HepG2 (cell line): ENCODE data around the gene UQCRC2. TPM values are rescaled to one million over a fixed set of nuclear protein-coding genes. Genes with fewer than 3 reads are reported as not detected.

Experiments
- LCORL ChIP-seq, 2 experiments: fragments of 450-650 bp in 1 of 2; sonication (generic) in 1 of 2; formaldehyde crosslinking in 1 of 2; IDR thresholded peaks; 2 replicates each; pipeline versions ENCODE4 v1.5.0 to v1.6.1; 2017 to 2020; ENCODE audit warnings: antibody characterized with exemption in 1 of 2, missing genetic modification reagents in 1 of 2
- RBFOX2 ChIP-seq: fragments of 200-400 bp; formaldehyde crosslinking; IDR thresholded peaks from 2 replicates; pipeline ENCODE4 v1.6.1; 2017; ENCODE audit warnings: low read depth, mild to moderate bottlenecking, low read length
- SRSF1 ChIP-seq: fragments of 200-400 bp; formaldehyde crosslinking; optimal IDR thresholded peaks from 2 replicates; pipeline ENCODE3; 2017; ENCODE audit warnings: mild to moderate bottlenecking, low read depth, low read length, moderate library complexity
- ZNF292 ChIP-seq: sonication (generic); formaldehyde crosslinking; IDR thresholded peaks from 2 replicates; pipeline ENCODE4 v1.8.1; 2022; ENCODE audit warnings: mild to moderate bottlenecking, low read depth, missing genetic modification reagents, borderline replicate concordance
- ZNF3 ChIP-seq: IDR thresholded peaks from 2 replicates; pipeline ENCODE4 v1.7.0; 2017; ENCODE audit warnings: inconsistent platforms
- ZNF598 ChIP-seq: sonication (generic); formaldehyde crosslinking; IDR thresholded peaks from 2 replicates; pipeline ENCODE4 v1.5.1; 2020; ENCODE audit warnings: mild to moderate bottlenecking, missing genetic modification reagents, borderline replicate concordance
- polyA plus RNA-seq, 8 experiments: library from polyadenylated mRNA; depleted of rRNA in 3 of 8; stranded (reverse) in 7 of 8; unstranded in 1 of 8; fragments of >200 nt; fragmentation: Illumina TruSeq in 4 of 8; extraction: Trizol in 4 of 8; gene quantifications; 2 replicates each; pipeline versions ENCODE4 v1.2.1 to v1.2.3, GENCODE V29; 2011 to 2016; ENCODE audit warnings: low read depth in 4 of 8, missing spikeins in 1 of 8, mixed read lengths in 1 of 8; ENCODE audit not compliant: insufficient read depth in 1 of 8
- total RNA-seq, 5 experiments: library from RNA; depleted of rRNA; stranded (reverse); fragments of >200 nt; fragmentation: Illumina TruSeq; extraction: Trizol; gene quantifications; 2 replicates each; pipeline ENCODE4 v1.2.3, GENCODE V29; 2016; ENCODE audit warnings: low read depth in 1 of 5
- TF ChIP-seq, protein P1 (sequence below): sonication (generic); formaldehyde crosslinking; IDR thresholded peaks from 2 replicates; pipeline ENCODE4 v1.5.0; 2020; ENCODE audit warnings: mild to moderate bottlenecking, missing genetic modification reagents
- TF ChIP-seq, protein P2 (sequence below): sonication (generic); formaldehyde crosslinking; IDR thresholded peaks from 2 replicates; pipeline ENCODE4 v1.4.0; 2020; ENCODE audit warnings: mild to moderate bottlenecking, missing genetic modification reagents
- TF ChIP-seq, protein P3 (sequence below): IDR thresholded peaks from 2 replicates; pipeline ENCODE4 v1.6.1; 2018; ENCODE audit warnings: missing genetic modification reagents
- TF ChIP-seq, protein P4 (sequence below): sonication (generic); formaldehyde crosslinking; IDR thresholded peaks from 2 replicates; pipeline ENCODE4 v1.9.0; 2022; ENCODE audit warnings: missing genetic modification reagents, mild to moderate bottlenecking, borderline replicate concordance
- TF ChIP-seq, protein P5 (sequence below): sonication (generic); formaldehyde crosslinking; IDR thresholded peaks from 2 replicates; pipeline ENCODE4 v1.9.0; 2021; ENCODE audit warnings: missing genetic modification reagents, borderline replicate concordance
- TF ChIP-seq, protein P6 (sequence below): sonication (generic); formaldehyde crosslinking; IDR thresholded peaks from 2 replicates; pipeline ENCODE4 v1.4.0; 2020; ENCODE audit warnings: missing genetic modification reagents, borderline replicate concordance
- TF ChIP-seq, protein P7 (sequence below): sonication (generic); formaldehyde crosslinking; IDR thresholded peaks from 2 replicates; pipeline ENCODE4 v1.9.0; 2021; ENCODE audit warnings: missing genetic modification reagents, borderline replicate concordance

The UQCRC2 gene
- total and polyA plus RNA-seq, 2 of the 13 experiments (the other 11 are each of a cell fraction or from before 2014, with no cell fraction given), result 442 to 536 TPM

DNA sequence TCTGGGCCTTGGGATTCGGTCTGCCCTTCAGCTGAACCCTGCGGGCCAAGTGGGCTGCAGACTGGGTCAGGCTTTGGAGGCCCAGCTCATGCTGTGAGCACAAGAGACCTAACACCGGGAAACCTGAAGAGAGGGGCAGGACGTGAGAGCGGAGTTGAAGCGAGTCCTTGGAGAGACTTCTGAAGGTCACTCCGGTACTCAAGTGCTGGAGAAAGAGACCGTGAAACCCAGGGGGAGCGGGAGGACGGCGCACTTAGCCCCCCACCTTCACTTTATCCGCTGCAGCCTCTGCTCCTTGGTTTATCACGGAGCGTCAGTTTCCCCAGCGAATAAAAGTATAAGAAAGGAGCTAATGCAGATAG is 361 bp downstream of the UQCRC2 start (continued):
- TF ChIP-seq, protein P1, sequence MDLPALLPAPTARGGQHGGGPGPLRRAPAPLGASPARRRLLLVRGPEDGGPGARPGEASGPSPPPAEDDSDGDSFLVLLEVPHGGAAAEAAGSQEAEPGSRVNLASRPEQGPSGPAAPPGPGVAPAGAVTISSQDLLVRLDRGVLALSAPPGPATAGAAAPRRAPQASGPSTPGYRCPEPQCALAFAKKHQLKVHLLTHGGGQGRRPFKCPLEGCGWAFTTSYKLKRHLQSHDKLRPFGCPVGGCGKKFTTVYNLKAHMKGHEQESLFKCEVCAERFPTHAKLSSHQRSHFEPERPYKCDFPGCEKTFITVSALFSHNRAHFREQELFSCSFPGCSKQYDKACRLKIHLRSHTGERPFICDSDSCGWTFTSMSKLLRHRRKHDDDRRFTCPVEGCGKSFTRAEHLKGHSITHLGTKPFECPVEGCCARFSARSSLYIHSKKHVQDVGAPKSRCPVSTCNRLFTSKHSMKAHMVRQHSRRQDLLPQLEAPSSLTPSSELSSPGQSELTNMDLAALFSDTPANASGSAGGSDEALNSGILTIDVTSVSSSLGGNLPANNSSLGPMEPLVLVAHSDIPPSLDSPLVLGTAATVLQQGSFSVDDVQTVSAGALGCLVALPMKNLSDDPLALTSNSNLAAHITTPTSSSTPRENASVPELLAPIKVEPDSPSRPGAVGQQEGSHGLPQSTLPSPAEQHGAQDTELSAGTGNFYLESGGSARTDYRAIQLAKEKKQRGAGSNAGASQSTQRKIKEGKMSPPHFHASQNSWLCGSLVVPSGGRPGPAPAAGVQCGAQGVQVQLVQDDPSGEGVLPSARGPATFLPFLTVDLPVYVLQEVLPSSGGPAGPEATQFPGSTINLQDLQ, result peak; percentile 97
- TF ChIP-seq, protein P2, sequence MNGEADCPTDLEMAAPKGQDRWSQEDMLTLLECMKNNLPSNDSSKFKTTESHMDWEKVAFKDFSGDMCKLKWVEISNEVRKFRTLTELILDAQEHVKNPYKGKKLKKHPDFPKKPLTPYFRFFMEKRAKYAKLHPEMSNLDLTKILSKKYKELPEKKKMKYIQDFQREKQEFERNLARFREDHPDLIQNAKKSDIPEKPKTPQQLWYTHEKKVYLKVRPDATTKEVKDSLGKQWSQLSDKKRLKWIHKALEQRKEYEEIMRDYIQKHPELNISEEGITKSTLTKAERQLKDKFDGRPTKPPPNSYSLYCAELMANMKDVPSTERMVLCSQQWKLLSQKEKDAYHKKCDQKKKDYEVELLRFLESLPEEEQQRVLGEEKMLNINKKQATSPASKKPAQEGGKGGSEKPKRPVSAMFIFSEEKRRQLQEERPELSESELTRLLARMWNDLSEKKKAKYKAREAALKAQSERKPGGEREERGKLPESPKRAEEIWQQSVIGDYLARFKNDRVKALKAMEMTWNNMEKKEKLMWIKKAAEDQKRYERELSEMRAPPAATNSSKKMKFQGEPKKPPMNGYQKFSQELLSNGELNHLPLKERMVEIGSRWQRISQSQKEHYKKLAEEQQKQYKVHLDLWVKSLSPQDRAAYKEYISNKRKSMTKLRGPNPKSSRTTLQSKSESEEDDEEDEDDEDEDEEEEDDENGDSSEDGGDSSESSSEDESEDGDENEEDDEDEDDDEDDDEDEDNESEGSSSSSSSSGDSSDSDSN (CRISPR knock-in tag), result peak; percentile 13; the same call in 1 of the 2 replicates
- TF ChIP-seq RBFOX2 (peak; percentile 6; the same call in 1 of the 2 replicates), LCORL (IDR thresholded peaks at IDR 0.05) (no peak), LCORL (CRISPR knock-in tag; IDR thresholded peaks at IDR 0.05) (no peak), ZNF3 (no peak), ZNF598 (0 out of 2 replicates have a peak, but pooled peaks have one; percentile 9), ZNF292 (CRISPR knock-in tag) (no peak), SRSF1 (peak; percentile 30)
- TF ChIP-seq, protein P3, sequence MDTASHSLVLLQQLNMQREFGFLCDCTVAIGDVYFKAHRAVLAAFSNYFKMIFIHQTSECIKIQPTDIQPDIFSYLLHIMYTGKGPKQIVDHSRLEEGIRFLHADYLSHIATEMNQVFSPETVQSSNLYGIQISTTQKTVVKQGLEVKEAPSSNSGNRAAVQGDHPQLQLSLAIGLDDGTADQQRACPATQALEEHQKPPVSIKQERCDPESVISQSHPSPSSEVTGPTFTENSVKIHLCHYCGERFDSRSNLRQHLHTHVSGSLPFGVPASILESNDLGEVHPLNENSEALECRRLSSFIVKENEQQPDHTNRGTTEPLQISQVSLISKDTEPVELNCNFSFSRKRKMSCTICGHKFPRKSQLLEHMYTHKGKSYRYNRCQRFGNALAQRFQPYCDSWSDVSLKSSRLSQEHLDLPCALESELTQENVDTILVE (CRISPR knock-in tag), result no peak
- TF ChIP-seq, protein P4, sequence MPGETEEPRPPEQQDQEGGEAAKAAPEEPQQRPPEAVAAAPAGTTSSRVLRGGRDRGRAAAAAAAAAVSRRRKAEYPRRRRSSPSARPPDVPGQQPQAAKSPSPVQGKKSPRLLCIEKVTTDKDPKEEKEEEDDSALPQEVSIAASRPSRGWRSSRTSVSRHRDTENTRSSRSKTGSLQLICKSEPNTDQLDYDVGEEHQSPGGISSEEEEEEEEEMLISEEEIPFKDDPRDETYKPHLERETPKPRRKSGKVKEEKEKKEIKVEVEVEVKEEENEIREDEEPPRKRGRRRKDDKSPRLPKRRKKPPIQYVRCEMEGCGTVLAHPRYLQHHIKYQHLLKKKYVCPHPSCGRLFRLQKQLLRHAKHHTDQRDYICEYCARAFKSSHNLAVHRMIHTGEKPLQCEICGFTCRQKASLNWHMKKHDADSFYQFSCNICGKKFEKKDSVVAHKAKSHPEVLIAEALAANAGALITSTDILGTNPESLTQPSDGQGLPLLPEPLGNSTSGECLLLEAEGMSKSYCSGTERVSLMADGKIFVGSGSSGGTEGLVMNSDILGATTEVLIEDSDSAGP (CRISPR knock-in tag), result peak; percentile 27; the same call in 1 of the 2 replicates
- TF ChIP-seq, protein P5, sequence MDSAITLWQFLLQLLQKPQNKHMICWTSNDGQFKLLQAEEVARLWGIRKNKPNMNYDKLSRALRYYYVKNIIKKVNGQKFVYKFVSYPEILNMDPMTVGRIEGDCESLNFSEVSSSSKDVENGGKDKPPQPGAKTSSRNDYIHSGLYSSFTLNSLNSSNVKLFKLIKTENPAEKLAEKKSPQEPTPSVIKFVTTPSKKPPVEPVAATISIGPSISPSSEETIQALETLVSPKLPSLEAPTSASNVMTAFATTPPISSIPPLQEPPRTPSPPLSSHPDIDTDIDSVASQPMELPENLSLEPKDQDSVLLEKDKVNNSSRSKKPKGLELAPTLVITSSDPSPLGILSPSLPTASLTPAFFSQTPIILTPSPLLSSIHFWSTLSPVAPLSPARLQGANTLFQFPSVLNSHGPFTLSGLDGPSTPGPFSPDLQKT, result no peak
- TF ChIP-seq, protein P6, sequence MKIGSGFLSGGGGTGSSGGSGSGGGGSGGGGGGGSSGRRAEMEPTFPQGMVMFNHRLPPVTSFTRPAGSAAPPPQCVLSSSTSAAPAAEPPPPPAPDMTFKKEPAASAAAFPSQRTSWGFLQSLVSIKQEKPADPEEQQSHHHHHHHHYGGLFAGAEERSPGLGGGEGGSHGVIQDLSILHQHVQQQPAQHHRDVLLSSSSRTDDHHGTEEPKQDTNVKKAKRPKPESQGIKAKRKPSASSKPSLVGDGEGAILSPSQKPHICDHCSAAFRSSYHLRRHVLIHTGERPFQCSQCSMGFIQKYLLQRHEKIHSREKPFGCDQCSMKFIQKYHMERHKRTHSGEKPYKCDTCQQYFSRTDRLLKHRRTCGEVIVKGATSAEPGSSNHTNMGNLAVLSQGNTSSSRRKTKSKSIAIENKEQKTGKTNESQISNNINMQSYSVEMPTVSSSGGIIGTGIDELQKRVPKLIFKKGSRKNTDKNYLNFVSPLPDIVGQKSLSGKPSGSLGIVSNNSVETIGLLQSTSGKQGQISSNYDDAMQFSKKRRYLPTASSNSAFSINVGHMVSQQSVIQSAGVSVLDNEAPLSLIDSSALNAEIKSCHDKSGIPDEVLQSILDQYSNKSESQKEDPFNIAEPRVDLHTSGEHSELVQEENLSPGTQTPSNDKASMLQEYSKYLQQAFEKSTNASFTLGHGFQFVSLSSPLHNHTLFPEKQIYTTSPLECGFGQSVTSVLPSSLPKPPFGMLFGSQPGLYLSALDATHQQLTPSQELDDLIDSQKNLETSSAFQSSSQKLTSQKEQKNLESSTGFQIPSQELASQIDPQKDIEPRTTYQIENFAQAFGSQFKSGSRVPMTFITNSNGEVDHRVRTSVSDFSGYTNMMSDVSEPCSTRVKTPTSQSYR (CRISPR knock-in tag), result peak; percentile 31; the same call in 1 of the 2 replicates
- TF ChIP-seq, protein P7, sequence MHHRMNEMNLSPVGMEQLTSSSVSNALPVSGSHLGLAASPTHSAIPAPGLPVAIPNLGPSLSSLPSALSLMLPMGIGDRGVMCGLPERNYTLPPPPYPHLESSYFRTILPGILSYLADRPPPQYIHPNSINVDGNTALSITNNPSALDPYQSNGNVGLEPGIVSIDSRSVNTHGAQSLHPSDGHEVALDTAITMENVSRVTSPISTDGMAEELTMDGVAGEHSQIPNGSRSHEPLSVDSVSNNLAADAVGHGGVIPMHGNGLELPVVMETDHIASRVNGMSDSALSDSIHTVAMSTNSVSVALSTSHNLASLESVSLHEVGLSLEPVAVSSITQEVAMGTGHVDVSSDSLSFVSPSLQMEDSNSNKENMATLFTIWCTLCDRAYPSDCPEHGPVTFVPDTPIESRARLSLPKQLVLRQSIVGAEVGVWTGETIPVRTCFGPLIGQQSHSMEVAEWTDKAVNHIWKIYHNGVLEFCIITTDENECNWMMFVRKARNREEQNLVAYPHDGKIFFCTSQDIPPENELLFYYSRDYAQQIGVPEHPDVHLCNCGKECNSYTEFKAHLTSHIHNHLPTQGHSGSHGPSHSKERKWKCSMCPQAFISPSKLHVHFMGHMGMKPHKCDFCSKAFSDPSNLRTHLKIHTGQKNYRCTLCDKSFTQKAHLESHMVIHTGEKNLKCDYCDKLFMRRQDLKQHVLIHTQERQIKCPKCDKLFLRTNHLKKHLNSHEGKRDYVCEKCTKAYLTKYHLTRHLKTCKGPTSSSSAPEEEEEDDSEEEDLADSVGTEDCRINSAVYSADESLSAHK (CRISPR knock-in tag), result no peak
